Neuronal stem cell (in vitro differentiated cells): ENCODE results near the gene ACSF3.
A peak's percentile ranks its signal among the peaks of the same experiment; 100 is the strongest.

Experiments used
- DNase-seq: peaks from one replicate; pipeline ENCODE4 v3.0.0-alpha.2; 2013; ENCODE audit warnings: low spot score
- H2AFZ ChIP-seq: one replicate; pipeline ENCODE4 v1.6.1; 2013; ENCODE audit warnings: mild to moderate bottlenecking, low read length, inconsistent platforms
- H2AK5ac ChIP-seq: 2 replicates; pipeline ENCODE4 v1.6.1; 2013; ENCODE audit warnings: low read depth, mild to moderate bottlenecking, inconsistent platforms, low read length, moderate library complexity, mixed read lengths
- H2BK120ac ChIP-seq: 2 replicates; pipeline ENCODE4 v1.6.1; 2013; ENCODE audit warnings: low read depth, mild to moderate bottlenecking, inconsistent platforms, low read length, moderate library complexity, mixed read lengths
- H2BK12ac ChIP-seq: one replicate; pipeline ENCODE4 v1.6.1; 2013; ENCODE audit warnings: low read length, inconsistent platforms
- H2BK15ac ChIP-seq: 2 replicates; pipeline ENCODE4 v1.6.1; 2013; ENCODE audit warnings: mild to moderate bottlenecking, low read length, inconsistent platforms, mixed read lengths
- H2BK5ac ChIP-seq: one replicate; pipeline ENCODE4 v1.6.1; 2013; ENCODE audit warnings: inconsistent platforms, mild to moderate bottlenecking, low read length, moderate library complexity
- H3K14ac ChIP-seq: one replicate; pipeline ENCODE4 v1.6.1; 2013; ENCODE audit warnings: low read length, inconsistent platforms
- H3K18ac ChIP-seq: 2 replicates; pipeline ENCODE4 v1.6.1; 2013; ENCODE audit warnings: low read length, inconsistent platforms
- H3K23ac ChIP-seq: 2 replicates; pipeline ENCODE4 v1.6.1; 2013; ENCODE audit warnings: low read depth, mild to moderate bottlenecking, mixed read lengths, low read length, inconsistent platforms; ENCODE audit not compliant: poor library complexity
- H3K27ac ChIP-seq: replicated peaks from 3 replicates; pipeline ENCODE4 v1.5.1; 2013; ENCODE audit warnings: low read length, inconsistent platforms
- H3K27me3 ChIP-seq, 3 experiments: 2 replicates each; pipeline ENCODE4 v1.6.1; 2013; ENCODE audit warnings: low read length in 3 of 3, mild to moderate bottlenecking in 2 of 3, inconsistent platforms in 1 of 3, low read depth in 1 of 3, mixed read lengths in 1 of 3, moderate library complexity in 1 of 3; ENCODE audit not compliant: control insufficient read depth in 3 of 3, insufficient read depth in 3 of 3
- H3K36me3 ChIP-seq, 2 donors: replicated peaks in 1 of 2; 2 replicates each; pipeline ENCODE4 v1.6.1; 2013; ENCODE audit warnings: low read length in 2 of 2; ENCODE audit not compliant: control insufficient read depth in 2 of 2, insufficient read depth in 2 of 2
- H3K4ac ChIP-seq: 2 replicates; pipeline ENCODE4 v1.6.1; 2013; ENCODE audit warnings: inconsistent platforms, mild to moderate bottlenecking, low read length, moderate library complexity
- H3K4me1 ChIP-seq, 2 donors: 1 replicate in 1 of 2; 2 replicates in 1 of 2; pipeline ENCODE4 v1.6.1; 2013; ENCODE audit warnings: low read length in 2 of 2, low read depth in 1 of 2; ENCODE audit not compliant: control insufficient read depth in 2 of 2, insufficient read depth in 1 of 2
- H3K4me2 ChIP-seq: one replicate; pipeline ENCODE4 v1.6.1; 2013; ENCODE audit warnings: mild to moderate bottlenecking, low read length, inconsistent platforms; ENCODE audit not compliant: insufficient read depth, poor library complexity, severe bottlenecking
- H3K4me3 ChIP-seq, 2 donors: 2 replicates each; pipeline ENCODE4 v1.5.1; 2013; ENCODE audit warnings: low read length in 2 of 2, mild to moderate bottlenecking in 2 of 2, inconsistent platforms in 1 of 2, moderate library complexity in 1 of 2
- H3K79me1 ChIP-seq: one replicate; pipeline ENCODE4 v1.6.1; 2013; ENCODE audit warnings: low read depth, mild to moderate bottlenecking, inconsistent platforms, low read length, moderate library complexity
- H3K9ac ChIP-seq: one replicate; pipeline ENCODE4 v1.6.1; 2013; ENCODE audit warnings: mild to moderate bottlenecking, low read depth, low read length, inconsistent platforms; ENCODE audit not compliant: poor library complexity
- H3K9me3 ChIP-seq, 2 donors: replicated peaks in 1 of 2; 2 replicates each; pipeline versions ENCODE3 to v1.6.1; 2013; ENCODE audit warnings: low read length in 2 of 2, mild to moderate bottlenecking in 2 of 2, inconsistent platforms in 1 of 2, low read depth in 1 of 2, mixed read lengths in 1 of 2, moderate library complexity in 1 of 2; ENCODE audit not compliant: control insufficient read depth in 2 of 2, insufficient read depth in 1 of 2
- H4K8ac ChIP-seq: one replicate; pipeline ENCODE4 v1.6.1; 2013; ENCODE audit warnings: low read depth, mild to moderate bottlenecking, inconsistent platforms, low read length, moderate library complexity
- H4K91ac ChIP-seq: one replicate; pipeline ENCODE4 v1.6.1; 2013; ENCODE audit warnings: low read length, low read depth, mild to moderate bottlenecking, inconsistent platforms; ENCODE audit not compliant: poor library complexity
- WGBS, 2 donors: extraction: QIAGEN DNeasy Blood & Tissue Kit; methylation state at CpG; one replicate each; pipeline ENCODE4 v1.1.7; 2013; ENCODE audit warnings: missing lambda C conversion rate in 2 of 2, mixed read lengths in 1 of 2; ENCODE audit not compliant: insufficient read length in 2 of 2, insufficient replicate concordance in 1 of 2; ENCODE audit errors: extremely low coverage in 2 of 2; 5-methylcytosine and 5-hydroxymethylcytosine counted together

Gene ACSF3

GRCh38 chr16:89189358-89190025, 95.8 kb downstream of the ACSF3 start:
- H2BK12ac ChIP-seq = no peak overlapping the region
- WGBS, 2 donors = no CpG with 5 or more reads among the region's 14 CpGs
- peaks cover 0 to 6% of the 10 kb centered on the region in 2 donors for H3K9me3 ChIP-seq

DNA sequence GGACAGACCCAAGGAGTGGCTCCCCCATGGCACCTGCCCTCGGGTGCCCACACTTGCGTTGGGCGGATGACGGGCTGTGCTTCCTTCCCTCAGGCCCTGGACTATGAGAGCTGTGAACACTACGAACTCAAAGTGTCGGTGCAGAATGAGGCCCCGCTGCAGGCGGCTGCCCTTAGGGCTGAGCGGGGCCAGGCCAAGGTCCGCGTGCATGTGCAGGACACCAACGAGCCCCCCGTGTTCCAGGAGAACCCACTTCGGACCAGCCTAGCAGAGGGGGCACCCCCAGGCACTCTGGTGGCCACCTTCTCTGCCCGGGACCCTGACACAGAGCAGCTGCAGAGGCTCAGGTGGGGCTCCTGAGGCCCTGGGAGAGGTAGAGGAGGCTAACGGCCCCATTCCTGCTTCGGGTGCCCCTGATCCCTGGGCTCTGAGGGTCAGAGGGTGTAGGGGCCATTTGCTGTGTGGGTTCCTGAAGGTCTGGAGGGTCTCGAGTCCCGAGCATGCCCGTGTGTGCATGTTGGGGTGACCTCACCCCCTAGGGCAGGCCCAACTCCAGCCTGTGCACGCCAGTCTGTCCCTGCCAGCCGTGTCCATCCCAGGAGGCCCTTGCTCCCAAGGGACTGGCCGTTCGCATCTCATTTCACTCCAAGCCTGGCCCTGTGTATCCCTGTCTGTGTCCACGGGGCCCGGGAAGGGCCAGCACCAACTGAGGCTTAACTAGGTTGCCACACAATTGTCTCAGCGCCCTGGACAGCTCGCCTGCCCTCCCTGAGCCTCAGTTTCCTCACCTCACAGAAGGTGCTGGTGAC, 96.7 kb downstream of the ACSF3 start:
- Histone ChIP-seq H3K36me3 (no peaks in the 10 kb centered on the region), H3K79me1 (peaks cover 3% of the 10 kb centered on the region), H3K4me1 (peaks cover 2 to 4% of the 10 kb centered on the region in 2 donors), H3K14ac (no peak overlapping the region), H3K18ac (no peak overlapping the region), H3K9me3 (peaks cover 0 to 6% of the 10 kb centered on the region in 2 donors), H3K9ac (no peak overlapping the region), H3K4ac (no peak overlapping the region), H3K4me3 (no peak overlapping the region), H3K27ac (no peak overlapping the region), H2BK15ac (peak overlapping the region; percentile 39), H4K8ac (no peak overlapping the region), H2AK5ac (peak overlapping the region; percentile 88), H3K4me2 (no peak overlapping the region), H2BK5ac (no peak overlapping the region), H2BK12ac (no peak overlapping the region), H2BK120ac (no peak overlapping the region), H3K23ac (peak overlapping the region; percentile 2), H2AFZ (no peak overlapping the region), H3K27me3 (peaks cover 15 to 29% (median 28%) of the 10 kb centered on the region in 3 experiments), H4K91ac (peak overlapping the region; percentile 85)
- no CpG with 5 or more reads among the region's 28 CpGs for WGBS, 2 donors
- no peak for DNase-seq

More at GRCh38 chr16:89189358-89190025, 95.8 kb downstream of the ACSF3 start:
- H3K4ac ChIP-seq = no peak overlapping the region
- H3K79me1 ChIP-seq = peaks cover 3% of the 10 kb centered on the region
- no peak overlapping the region for H3K18ac ChIP-seq
- no peak overlapping the region for H3K4me2 ChIP-seq
- no peak overlapping the region for H4K8ac ChIP-seq
- H2AFZ ChIP-seq = no peak overlapping the region
- no peak overlapping the region for H3K14ac ChIP-seq
- no peaks in the 10 kb centered on the region for H3K36me3 ChIP-seq
- no peak overlapping the region for H2BK120ac ChIP-seq
- H2AK5ac ChIP-seq = no peak overlapping the region
- no peak overlapping the region for H3K4me3 ChIP-seq
- H3K27ac ChIP-seq = no peak overlapping the region
- H3K23ac ChIP-seq = no peak overlapping the region
- DNase-seq = no peak
- no peak overlapping the region for H2BK5ac ChIP-seq
- H3K4me1 ChIP-seq = peaks cover 2 to 4% of the 10 kb centered on the region in 2 donors
- no peak overlapping the region for H2BK15ac ChIP-seq
- no peak overlapping the region for H4K91ac ChIP-seq
- H3K27me3 ChIP-seq = peaks cover 15 to 28% (median 23%) of the 10 kb centered on the region in 3 experiments
- H3K9ac ChIP-seq = no peak overlapping the region

DNA sequence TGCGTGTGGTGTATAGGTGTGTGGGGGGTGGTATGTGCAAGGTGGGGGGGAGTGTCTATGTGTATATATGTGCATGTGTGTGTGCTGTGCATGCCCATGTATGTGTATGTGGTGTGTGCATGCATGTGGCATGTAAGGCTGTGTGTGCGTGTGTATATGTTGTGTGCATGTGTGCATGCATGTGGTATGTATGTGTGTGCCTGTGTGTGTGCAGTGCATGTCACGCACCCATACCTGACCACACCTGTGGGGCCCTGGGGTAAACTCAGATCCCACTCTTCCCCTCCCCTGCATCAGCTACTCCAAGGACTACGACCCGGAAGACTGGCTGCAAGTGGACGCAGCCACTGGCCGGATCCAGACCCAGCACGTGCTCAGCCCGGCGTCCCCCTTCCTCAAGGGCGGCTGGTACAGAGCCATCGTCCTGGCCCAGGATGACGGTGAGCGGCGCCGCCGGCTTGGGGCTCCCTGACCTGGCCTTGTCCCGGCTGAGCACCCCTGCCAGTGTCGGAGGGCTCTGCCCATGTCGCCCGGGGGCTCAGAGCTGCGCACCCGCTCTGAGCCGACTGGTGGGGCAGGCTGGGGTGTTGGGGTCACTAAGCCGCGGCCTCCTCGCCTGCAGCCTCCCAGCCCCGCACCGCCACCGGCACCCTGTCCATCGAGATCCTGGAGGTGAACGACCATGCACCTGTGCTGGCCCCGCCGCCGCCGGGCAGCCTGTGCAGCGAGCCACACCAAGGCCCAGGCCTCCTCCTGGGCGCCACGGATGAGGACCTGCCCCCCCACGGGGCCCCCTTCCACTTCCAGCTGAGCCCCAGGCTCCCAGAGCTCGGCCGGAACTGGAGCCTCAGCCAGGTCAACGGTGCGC, 97.6 kb downstream of the ACSF3 start:
- no peak for DNase-seq
- Histone ChIP-seq H3K4me3 (peak overlapping the region in 1 of 2 donors; percentile 71), H3K27me3 (peaks cover 15 to 29% (median 28%) of the 10 kb centered on the region in 3 experiments)

More for the DNA sequence above, 97.6 kb downstream of the ACSF3 start:
- Histone ChIP-seq H2AFZ (no peak overlapping the region), H3K9ac (peak overlapping the region; percentile 50), H3K4me2 (no peak overlapping the region), H2AK5ac (no peak overlapping the region), H4K8ac (no peak overlapping the region), H3K9me3 (peaks cover 0 to 6% of the 10 kb centered on the region in 2 donors), H4K91ac (peak overlapping the region; percentile 85), H2BK15ac (no peak overlapping the region), H3K4me1 (peaks cover 2 to 4% of the 10 kb centered on the region in 2 donors), H2BK5ac (no peak overlapping the region), H3K14ac (peak overlapping the region; percentile 82), H3K36me3 (no peaks in the 10 kb centered on the region), H2BK12ac (peak overlapping the region; percentile 90), H3K27ac (no peak overlapping the region), H2BK120ac (no peak overlapping the region), H3K18ac (peak overlapping the region; percentile 64), H3K23ac (peak overlapping the region; percentile 89), H3K79me1 (peaks cover 3% of the 10 kb centered on the region), H3K4ac (peak overlapping the region; percentile 93)
- no CpG with 5 or more reads among the region's 44 CpGs for WGBS, 2 donors
